HepG2 (cell line): ENCODE results near the gene CYP4F8. TPM values are rescaled to one million over a fixed set of nuclear protein-coding genes. Genes with fewer than 3 reads are reported as not detected.
A peak's percentile ranks its signal among the peaks of the same experiment; 100 is the strongest.

Experiments used
- ATAC-seq: fragments of 200-7000 bp; cut with Tn5 transposase; 3 replicates; pipeline ENCODE4 v1.9.1; 2020; ENCODE audit warnings: mild to moderate bottlenecking, moderate library complexity
- BruUV-seq: library from RNA; stranded (reverse); fragments of 400-500 nt; replicated peaks from 2 replicates; lab custom pipeline; 2021; lab: Mats Ljungman, UMichigan
- CTCF ChIA-PET: fragments of 300-600 bp; formaldehyde crosslinking; extraction: SDS; loops from one replicate; lab custom pipeline; 2021; ENCODE audit warnings: low total read pairs, inconsistent platforms, low intra/inter-chr PET ratio; lab: Yijun Ruan, JAX
- POLR2A ChIA-PET: fragments of 350-600 bp; sonication (Branson Sonifier 250); formaldehyde crosslinking; loops from one replicate; lab custom pipeline; 2020; ENCODE audit warnings: antibody characterized with exemption, inconsistent platforms; lab: Yijun Ruan, JAX
- DNase-seq: peaks from one replicate; pipeline ENCODE4 v3.0.0-alpha.2; 2015; ENCODE audit warnings: low spot score
- FAIRE-seq: peaks from 3 replicates; lab custom pipeline; 2011; peaks lifted over from hg19 to GRCh38; lab: Jason Lieb, UNC
- H2AFZ ChIP-seq: one replicate; pipeline ENCODE4 v1.6.1; 2011; ENCODE audit warnings: low read length, inconsistent platforms
- H3K27ac ChIP-seq: fragments of 300-600 bp; 3 replicates; pipeline ENCODE4 v1.8.0; 2011; ENCODE audit warnings: mixed run types, mild to moderate bottlenecking, mixed read lengths, low read length, inconsistent platforms; ENCODE audit not compliant: insufficient read depth; ENCODE audit errors: extremely low read length
- H3K27me3 ChIP-seq, 2 experiments: fragments of 200-600 bp in 1 of 2; 2 replicates in 1 of 2; 3 replicates in 1 of 2; pipeline versions ENCODE4 v1.6.0 to v1.8.0; 2011; ENCODE audit warnings: low read length in 2 of 2, mild to moderate bottlenecking in 2 of 2, moderate library complexity in 2 of 2, inconsistent platforms in 1 of 2; ENCODE audit not compliant: insufficient read depth in 2 of 2, control insufficient read depth in 1 of 2
- H3K36me3 ChIP-seq, 2 experiments: fragments of 200-600 bp in 1 of 2; replicated peaks in 1 of 2; 2 replicates in 1 of 2; 3 replicates in 1 of 2; pipeline versions ENCODE4 v1.5.1 to v1.8.0; 2011; ENCODE audit warnings: low read length in 2 of 2, inconsistent platforms in 1 of 2; ENCODE audit not compliant: insufficient read depth in 2 of 2, control insufficient read depth in 1 of 2
- H3K4me1 ChIP-seq: 2 replicates; pipeline ENCODE4 v1.5.1; 2012; ENCODE audit warnings: low read length, inconsistent platforms; ENCODE audit not compliant: insufficient read depth
- H3K4me2 ChIP-seq: 2 replicates; pipeline ENCODE4 v1.6.0; 2011; ENCODE audit warnings: low read depth, low read length, inconsistent platforms
- H3K4me3 ChIP-seq, 3 experiments: fragments of 200-600 bp in 1 of 3; sonication (generic), shearing (Covaris generic) in 1 of 3; replicated peaks in 1 of 3; 2 replicates each; pipeline ENCODE4 v1.5.1; 2011 to 2016; ENCODE audit warnings: low read length in 3 of 3, inconsistent platforms in 2 of 3, low read depth in 2 of 3, mild to moderate bottlenecking in 2 of 3, control low read depth in 1 of 3, mixed read lengths in 1 of 3; ENCODE audit not compliant: insufficient read depth in 1 of 3
- H3K79me2 ChIP-seq: one replicate; pipeline ENCODE4 v1.6.1; 2011; ENCODE audit warnings: low read length, inconsistent platforms; ENCODE audit not compliant: insufficient read depth
- H3K9ac ChIP-seq: 2 replicates; pipeline ENCODE4 v1.6.0; 2011; ENCODE audit warnings: mild to moderate bottlenecking, low read depth, low read length, inconsistent platforms; ENCODE audit not compliant: insufficient read depth
- H3K9me3 ChIP-seq: 2 replicates; pipeline ENCODE4 v1.5.1; 2012; ENCODE audit warnings: mild to moderate bottlenecking, low read length
- H4K20me1 ChIP-seq: 2 replicates; pipeline ENCODE4 v1.6.0; 2011; ENCODE audit warnings: inconsistent platforms, mild to moderate bottlenecking, low read length, moderate library complexity; ENCODE audit not compliant: insufficient read depth
- ATF7 ChIP-seq, 2 experiments: fragments of 450-650 bp in 1 of 2; sonication (generic) in 1 of 2; formaldehyde crosslinking in 1 of 2; IDR thresholded peaks; 2 replicates each; pipeline versions ENCODE4 v1.4.0 to v1.6.1; 2016 to 2020; ENCODE audit warnings: antibody characterized with exemption in 1 of 2, mild to moderate bottlenecking in 1 of 2, missing genetic modification reagents in 1 of 2
- CREB1 ChIP-seq, 2 experiments: fragments of 450-650 bp in 1 of 2; IDR thresholded peaks; 2 replicates each; pipeline ENCODE4 v1.6.1; 2016 to 2017; ENCODE audit warnings: control low read depth in 1 of 2, mild to moderate bottlenecking in 1 of 2, missing compliant biosample characterization in 1 of 2, missing genetic modification characterization in 1 of 2
- CREM ChIP-seq, 2 experiments: sonication (generic) in 1 of 2; formaldehyde crosslinking in 1 of 2; IDR thresholded peaks; 2 replicates each; pipeline versions ENCODE4 v1.4.0 to v1.6.1; 2016 to 2020; ENCODE audit warnings: antibody characterized with exemption in 1 of 2, mild to moderate bottlenecking in 1 of 2, missing genetic modification reagents in 1 of 2
- FOSL2 ChIP-seq: sonication (generic); formaldehyde crosslinking; IDR thresholded peaks from 2 replicates; pipeline ENCODE4 v1.4.0; 2020; ENCODE audit warnings: missing genetic modification reagents
- HOXA7 ChIP-seq: sonication (generic); formaldehyde crosslinking; IDR thresholded peaks from 2 replicates; pipeline ENCODE4 v1.8.1; 2022; ENCODE audit warnings: mild to moderate bottlenecking, missing genetic modification reagents, moderate library complexity
- KDM5A ChIP-seq: fragments of 200-600 bp; sonication (generic); IDR thresholded peaks from 2 replicates; pipeline ENCODE4 v1.7.0; 2018; ENCODE audit warnings: antibody characterized with exemption, mild to moderate bottlenecking, low read length, borderline replicate concordance
- MED1 ChIP-seq: sonication (generic); formaldehyde crosslinking; IDR thresholded peaks from 2 replicates; pipeline ENCODE4 v1.4.0; 2020; ENCODE audit warnings: missing genetic modification reagents
- MIER2 ChIP-seq: IDR thresholded peaks from 2 replicates; pipeline ENCODE4 v1.6.1; 2016; ENCODE audit warnings: missing biosample characterization, missing genetic modification reagents
- SMYD3 ChIP-seq: sonication (generic); formaldehyde crosslinking; IDR thresholded peaks from 2 replicates; pipeline ENCODE4 v1.8.1; 2023; ENCODE audit warnings: mild to moderate bottlenecking, missing genetic modification reagents
- THAP11 ChIP-seq: IDR thresholded peaks from 2 replicates; pipeline ENCODE4 v1.6.1; 2016; ENCODE audit warnings: missing biosample characterization, missing genetic modification reagents
- ZEB1 ChIP-seq: IDR thresholded peaks from 2 replicates; pipeline ENCODE4 v1.6.1; 2012; ENCODE audit warnings: mild to moderate bottlenecking, low read depth, inconsistent platforms; ENCODE audit not compliant: insufficient replicate concordance
- ZMYM4 ChIP-seq: sonication (generic); formaldehyde crosslinking; IDR thresholded peaks from 2 replicates; pipeline ENCODE4 v1.8.1; 2023; ENCODE audit warnings: mild to moderate bottlenecking, missing genetic modification reagents
- ZNF331 ChIP-seq: sonication (generic); formaldehyde crosslinking; IDR thresholded peaks from 2 replicates; pipeline ENCODE4 v1.4.0; 2020; ENCODE audit warnings: missing genetic modification reagents
- ZNF414 ChIP-seq: sonication (generic); formaldehyde crosslinking; IDR thresholded peaks from 2 replicates; pipeline ENCODE4 v1.5.0; 2020; ENCODE audit warnings: missing genetic modification reagents
- ZSCAN9 ChIP-seq: IDR thresholded peaks from 2 replicates; pipeline ENCODE4 v1.6.1; 2016; ENCODE audit warnings: borderline replicate concordance
- WGBS: methylation state at CpG from one replicate; pipeline ENCODE4 v1.1.6; 2017; ENCODE audit warnings: low lambda C conversion rate; 5-methylcytosine and 5-hydroxymethylcytosine counted together
- in situ Hi-C: cut with HindIII; loops from 2 replicates; pipeline ENCODE4 v1.10.0; 2017; ENCODE audit warnings: low pct_unique_long_range_greater_than_20kb; ENCODE audit not compliant: extremely low pct_ligation_motif_present
- intact Hi-C: fragments of 100-400 bp; cut with micrococcal nuclease; formaldehyde crosslinking; loops from one replicate; pipeline ENCODE4 v1.10.0; 2022; ENCODE audit not compliant: unreplicated experiment
- polyA plus RNA-seq, 8 experiments: library from polyadenylated mRNA; depleted of rRNA in 3 of 8; stranded (reverse) in 7 of 8; unstranded in 1 of 8; fragments of >200 nt; fragmentation: Illumina TruSeq in 4 of 8; extraction: Trizol in 4 of 8; gene quantifications; 2 replicates each; pipeline versions ENCODE4 v1.2.1 to v1.2.3, GENCODE V29; 2011 to 2016; ENCODE audit warnings: low read depth in 4 of 8, missing spikeins in 1 of 8, mixed read lengths in 1 of 8; ENCODE audit not compliant: insufficient read depth in 1 of 8
- total RNA-seq, 5 experiments: library from RNA; depleted of rRNA; stranded (reverse); fragments of >200 nt; fragmentation: Illumina TruSeq; extraction: Trizol; gene quantifications; 2 replicates each; pipeline ENCODE4 v1.2.3, GENCODE V29; 2016; ENCODE audit warnings: low read depth in 1 of 5
- TF ChIP-seq, protein P1 (sequence below): sonication (generic); formaldehyde crosslinking; IDR thresholded peaks from 2 replicates; pipeline ENCODE4 v1.4.0; 2020; ENCODE audit warnings: missing genetic modification reagents

Gene CYP4F8
- total and polyA plus RNA-seq, 2 of the 13 experiments (the other 11 are each of a cell fraction or from before 2014, with no cell fraction given): not detected

- H3K27ac ChIP-seq: no peak overlapping the region
- H4K20me1 ChIP-seq: no peaks in the 10 kb centered on the region; the same call in 1 of the 2 replicates
- H3K4me3 ChIP-seq: peak overlapping the region in 1 of 3 experiments; percentile 80; a peak in 2 of 6 replicates
- H3K27me3 ChIP-seq: no peaks in the 10 kb centered on the region
- no peaks in the 10 kb centered on the region for H3K9me3 ChIP-seq
- no peak for FAIRE-seq
- no peak overlapping the region for H3K9ac ChIP-seq
- peaks cover 3 to 9% of the 10 kb centered on the region in 2 experiments; a peak in 4 of 5 replicates for H3K36me3 ChIP-seq
- POLR2A ChIA-PET: interaction anchor here (1.6 to 4.5 kb wide), 2 partner anchors 30 to 194 kb away, joined by 4 to 68 read pairs; partner anchors contain the start of gene CYP4F12
- TF ChIP-seq CREB1 (IDR thresholded peaks at IDR 0.05) (no peak), CREB1 (CRISPR knock-in tag; IDR thresholded peaks at IDR 0.05) (0 out of 2 replicates have a peak, but pooled peaks have one; percentile 12), CREM (IDR thresholded peaks at IDR 0.05) (0 out of 2 replicates have a peak, but pooled peaks have one; percentile 2), CREM (CRISPR knock-in tag; IDR thresholded peaks at IDR 0.05) (no peak), ZNF414 (CRISPR knock-in tag) (no peak)
- TF ChIP-seq, all 625 proteins: peak for 2
- Histone ChIP-seq H3K4me2 (peak overlapping the region; percentile 96), H2AFZ (no peak overlapping the region), H3K79me2 (peaks cover 32% of the 10 kb centered on the region), H3K4me1 (peaks cover 77% of the 10 kb centered on the region)
- CTCF ChIA-PET: no interaction called here
- DNase-seq: no peak
- in situ Hi-C loops: loop anchor here (25.0 kb wide), 1 partner anchor 519 kb away; the partner anchor contains the start of gene CIB3
- BruUV-seq: no TSS peak
- no peak for ATAC-seq
- intact Hi-C loops: no loop called here
Measured at GRCh38 chr19:15642807-15643206, 27.8 kb downstream of the CYP4F8 start.

DNA sequence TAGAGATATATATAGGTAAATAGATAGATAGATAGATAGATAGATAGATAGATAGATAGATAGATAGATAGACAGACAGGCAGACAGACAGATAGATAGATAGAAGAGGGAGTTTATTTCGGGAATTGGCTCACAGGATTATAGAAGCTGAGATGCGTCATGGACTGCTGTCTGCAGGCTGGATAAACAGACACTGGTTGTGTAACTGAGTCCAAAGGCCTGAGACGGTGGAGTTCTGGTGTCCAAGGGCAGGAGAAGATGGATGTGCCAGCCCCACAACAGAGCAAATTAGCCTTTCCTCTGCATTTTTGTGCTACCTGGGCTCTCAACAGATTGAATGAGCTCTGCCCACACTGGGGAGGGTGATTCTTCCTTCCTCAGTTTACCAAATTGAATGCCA is 28.4 kb downstream of the CYP4F8 start:
- CTCF ChIA-PET: no interaction called here
- BruUV-seq: no TSS peak
- Histone ChIP-seq H3K4me2 (peak overlapping the region; percentile 61), H3K9me3 (no peaks in the 10 kb centered on the region), H3K9ac (no peak overlapping the region; the same call in 1 of the 2 replicates), H3K36me3 (peaks cover 3 to 14% of the 10 kb centered on the region in 2 experiments; a peak in 4 of 5 replicates), H3K27ac (peak overlapping the region; percentile 53), H3K4me3 (peak overlapping the region in 1 of 3 experiments; percentile 34; a peak in 2 of 6 replicates), H4K20me1 (no peaks in the 10 kb centered on the region; the same call in 1 of the 2 replicates), H3K27me3 (no peaks in the 10 kb centered on the region), H2AFZ (no peak overlapping the region), H3K4me1 (peaks cover 77% of the 10 kb centered on the region), H3K79me2 (peaks cover 32% of the 10 kb centered on the region)
- ATAC-seq (peak; percentile 30; the same call in 1 of the 3 replicates), FAIRE-seq (peak; percentile 89), DNase-seq (peak; percentile 72)
- WGBS: 0% methylated on average over 3 of the region's 3 CpGs
- POLR2A ChIA-PET: interaction anchor here (1.6 to 4.5 kb wide), 2 partner anchors 29 to 193 kb away, joined by 4 to 68 read pairs; partner anchors contain the start of gene CYP4F12
- in situ Hi-C loops (loop anchor here (25.0 kb wide), 1 partner anchor 519 kb away; the partner anchor contains the start of gene CIB3), intact Hi-C loops (no loop called here)
- TF ChIP-seq ATF7 (IDR thresholded peaks at IDR 0.05) (no peak), ATF7 (CRISPR knock-in tag; IDR thresholded peaks at IDR 0.05) (no peak), FOSL2 (CRISPR knock-in tag) (peak; percentile 86), ZNF331 (CRISPR knock-in tag) (peak; percentile 61; the same call in 1 of the 2 replicates), MIER2 (CRISPR knock-in tag) (peak; percentile 73; the same call in 1 of the 2 replicates), MED1 (CRISPR knock-in tag) (peak; percentile 49), THAP11 (0 out of 2 replicates have a peak, but pooled peaks have one; percentile 17), SMYD3 (CRISPR knock-in tag) (no peak), KDM5A (no peak), ZSCAN9 (0 out of 2 replicates have a peak, but pooled peaks have one; percentile 30), ZMYM4 (CRISPR knock-in tag) (peak; percentile 32; the same call in 1 of the 2 replicates), ZEB1 (no peak), HOXA7 (CRISPR knock-in tag) (no peak)
- TF ChIP-seq, protein P1, sequence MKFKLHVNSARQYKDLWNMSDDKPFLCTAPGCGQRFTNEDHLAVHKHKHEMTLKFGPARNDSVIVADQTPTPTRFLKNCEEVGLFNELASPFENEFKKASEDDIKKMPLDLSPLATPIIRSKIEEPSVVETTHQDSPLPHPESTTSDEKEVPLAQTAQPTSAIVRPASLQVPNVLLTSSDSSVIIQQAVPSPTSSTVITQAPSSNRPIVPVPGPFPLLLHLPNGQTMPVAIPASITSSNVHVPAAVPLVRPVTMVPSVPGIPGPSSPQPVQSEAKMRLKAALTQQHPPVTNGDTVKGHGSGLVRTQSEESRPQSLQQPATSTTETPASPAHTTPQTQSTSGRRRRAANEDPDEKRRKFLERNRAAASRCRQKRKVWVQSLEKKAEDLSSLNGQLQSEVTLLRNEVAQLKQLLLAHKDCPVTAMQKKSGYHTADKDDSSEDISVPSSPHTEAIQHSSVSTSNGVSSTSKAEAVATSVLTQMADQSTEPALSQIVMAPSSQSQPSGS (CRISPR knock-in tag): no peak
